K562 (cell line): Measurements from ENCODE around the gene PXN. TPM values are rescaled to one million over a fixed set of nuclear protein-coding genes. Genes with fewer than 3 reads are reported as not detected.

Experiments used
- ATAC-seq: fragments of 200-7000 bp; cut with Tn5 transposase; 3 replicates; pipeline ENCODE4 v1.9.1; 2020; ENCODE audit warnings: moderate library complexity
- BruUV-seq: library from RNA; stranded (reverse); fragments of 400-500 nt; replicated peaks from 2 replicates; lab custom pipeline; 2021; lab: Mats Ljungman, UMichigan
- CTCF ChIA-PET: fragments of 300-600 bp; formaldehyde crosslinking; extraction: SDS; loops from one replicate; lab custom pipeline; 2021; ENCODE audit warnings: low intra/inter-chr PET ratio; lab: Yijun Ruan, JAX
- POLR2A ChIA-PET: fragments of 300-600, 350-650 bp; sonication (Branson Sonifier 250); formaldehyde crosslinking; extraction: SDS; loops from one replicate; lab custom pipeline; 2021; ENCODE audit warnings: antibody characterized with exemption, inconsistent platforms; lab: Yijun Ruan, JAX
- DNase-seq, 4 experiments: peaks; one replicate each; pipeline versions ENCODE4 v3.0.0 to v3.0.0-alpha.2; 2011 to 2018; ENCODE audit warnings: low spot score in 3 of 4, mixed read lengths in 3 of 4; ENCODE audit errors: extremely low read depth in 1 of 4
- FAIRE-seq: peaks from 2 replicates; lab custom pipeline; 2011; peaks lifted over from hg19 to GRCh38; lab: Jason Lieb, UNC
- H2AFZ ChIP-seq: 2 replicates; pipeline ENCODE4 v1.6.0; 2011; ENCODE audit warnings: low read depth, low read length, control low read depth, inconsistent platforms
- H3K27ac ChIP-seq: fragments of 200-600 bp; 3 replicates; pipeline ENCODE4 v1.8.0; 2011; ENCODE audit warnings: low read depth, mild to moderate bottlenecking, control low read depth, inconsistent platforms, low read length, moderate library complexity, mixed read lengths; ENCODE audit errors: extremely low read depth
- H3K27me3 ChIP-seq, 2 experiments: fragments of 300-600 bp in 1 of 2; 2 replicates in 1 of 2; 3 replicates in 1 of 2; pipeline versions ENCODE4 v1.6.0 to v1.8.0; 2011; ENCODE audit warnings: inconsistent platforms in 2 of 2, low read length in 2 of 2, mild to moderate bottlenecking in 1 of 2, mixed read lengths in 1 of 2, moderate library complexity in 1 of 2; ENCODE audit not compliant: control insufficient read depth in 2 of 2, insufficient read depth in 2 of 2
- H3K36me3 ChIP-seq: fragments of 300-600 bp; 3 replicates; pipeline ENCODE4 v1.8.0; 2011; ENCODE audit warnings: mild to moderate bottlenecking, low read length, inconsistent platforms; ENCODE audit not compliant: control insufficient read depth, insufficient read depth
- H3K4me1 ChIP-seq, 2 experiments: fragments of 200-600 bp in 1 of 2; replicated peaks in 1 of 2; 2 replicates in 1 of 2; 3 replicates in 1 of 2; pipeline versions ENCODE4 v1.5.1 to v1.8.0; 2011; ENCODE audit warnings: inconsistent platforms in 2 of 2, low read length in 2 of 2, mild to moderate bottlenecking in 1 of 2, mixed read lengths in 1 of 2, moderate library complexity in 1 of 2; ENCODE audit not compliant: control insufficient read depth in 2 of 2, insufficient read depth in 2 of 2
- H3K4me2 ChIP-seq: 2 replicates; pipeline ENCODE4 v1.6.1; 2011; ENCODE audit warnings: low read length, control low read depth, inconsistent platforms, mixed read lengths; ENCODE audit not compliant: insufficient read depth
- H3K4me3 ChIP-seq: fragments of 200-600 bp; sonication (generic), shearing (Covaris generic); 2 replicates; pipeline ENCODE4 v1.5.1; 2016; ENCODE audit warnings: control low read depth, inconsistent platforms
- H3K79me2 ChIP-seq: fragments of 200-600 bp; 3 replicates; pipeline ENCODE4 v1.8.0; 2011; ENCODE audit warnings: low read length, inconsistent platforms; ENCODE audit not compliant: control insufficient read depth, insufficient read depth
- H3K9ac ChIP-seq, 2 experiments: 2 replicates each; pipeline versions ENCODE4 v1.6.0 to v1.6.1; 2011; ENCODE audit warnings: low read depth in 2 of 2, low read length in 2 of 2, control low read depth in 1 of 2, inconsistent platforms in 1 of 2, mild to moderate bottlenecking in 1 of 2, mixed read lengths in 1 of 2; ENCODE audit not compliant: insufficient read depth in 1 of 2
- H3K9me1 ChIP-seq: one replicate; pipeline ENCODE4 v1.6.0; 2011; ENCODE audit warnings: inconsistent platforms, mild to moderate bottlenecking, low read length, moderate library complexity; ENCODE audit not compliant: control insufficient read depth, insufficient read depth
- H3K9me3 ChIP-seq: replicated peaks from 2 replicates; pipeline ENCODE4 v1.5.1; 2011; ENCODE audit warnings: low read depth, low read length, inconsistent platforms; ENCODE audit not compliant: control insufficient read depth, insufficient read depth
- H4K20me1 ChIP-seq: replicated peaks from 2 replicates; pipeline ENCODE4 v1.6.1; 2011; ENCODE audit warnings: low read length, inconsistent platforms, mixed read lengths; ENCODE audit not compliant: control insufficient read depth, insufficient read depth
- ELK1 ChIP-seq: sonication (generic); formaldehyde crosslinking; IDR thresholded peaks from 2 replicates; pipeline ENCODE4 v1.8.1; 2022; ENCODE audit warnings: missing genetic modification reagents
- KAT8 ChIP-seq: fragments of 450-650 bp; IDR thresholded peaks from 2 replicates; pipeline ENCODE4 v1.6.1; 2016; ENCODE audit warnings: low read depth, mild to moderate bottlenecking
- MXI1 ChIP-seq: IDR thresholded peaks from 2 replicates; pipeline ENCODE4 v1.6.1; 2011; ENCODE audit warnings: low read depth, mild to moderate bottlenecking, improper control_type of control experiment, low read length
- PRDM10 ChIP-seq: fragments of 450-650 bp; IDR thresholded peaks from 2 replicates; pipeline ENCODE4 v1.6.1; 2018; ENCODE audit not compliant: partially characterized antibody
- PRPF4 ChIP-seq: fragments of 200-400 bp; formaldehyde crosslinking; IDR thresholded peaks from one replicate; pipeline ENCODE4 v1.6.1; 2017; ENCODE audit warnings: low read length, low read depth, mild to moderate bottlenecking; ENCODE audit not compliant: insufficient read depth, poor library complexity, severe bottlenecking
- TBL1XR1 ChIP-seq, 2 experiments: IDR thresholded peaks; 2 replicates each; pipeline ENCODE4 v1.6.1; 2012; ENCODE audit warnings: improper control_type of control experiment in 2 of 2, low read length in 2 of 2, mild to moderate bottlenecking in 1 of 2
- TSC22D4 ChIP-seq: fragments of 450-650 bp; IDR thresholded peaks from 2 replicates; pipeline ENCODE4 v1.6.1; 2016; ENCODE audit warnings: missing genetic modification characterization, missing biosample characterization, control low read depth
- XRCC5 ChIP-seq: fragments of 200-400 bp; formaldehyde crosslinking; IDR thresholded peaks from 2 replicates; pipeline ENCODE4 v1.6.1; 2017; ENCODE audit warnings: low read depth, mild to moderate bottlenecking, low read length
- ZBTB33 ChIP-seq: sonication (generic); formaldehyde crosslinking; IDR thresholded peaks from 2 replicates; pipeline ENCODE4 v1.8.1; 2023; ENCODE audit warnings: mild to moderate bottlenecking, missing genetic modification reagents
- ZC3H8 ChIP-seq: fragments of 450-650 bp; IDR thresholded peaks from 2 replicates; pipeline ENCODE4 v1.6.1; 2017
- ZNF124 ChIP-seq: sonication (generic); formaldehyde crosslinking; IDR thresholded peaks from 2 replicates; pipeline ENCODE4 v1.8.1; 2022; ENCODE audit warnings: missing genetic modification reagents
- ZNF696 ChIP-seq: fragments of 250-450 bp; sonication (Bioruptor Pico); conservative IDR thresholded peaks from 2 replicates; pipeline ENCODE4 v1.4.0; 2020; ENCODE audit warnings: mild to moderate bottlenecking, moderate library complexity
- ZNF740 ChIP-seq, 3 experiments: fragments of 200-800 bp in 1 of 3; sonication (Bioruptor generic) in 1 of 3; sonication (generic) in 1 of 3; formaldehyde crosslinking in 1 of 3; IDR thresholded peaks; 2 replicates each; pipeline versions ENCODE4 v1.6.1 to v1.8.0; 2016 to 2022; ENCODE audit warnings: mild to moderate bottlenecking in 2 of 3, missing compliant biosample characterization in 2 of 3, missing genetic modification characterization in 2 of 3, missing genetic modification reagents in 1 of 3
- WGBS: fragments of 100-300 bp; shearing (Covaris generic); methylation state at CpG from one replicate; pipeline ENCODE4 v1.1.6; 2016; ENCODE audit warnings: low coverage, mixed read lengths; ENCODE audit not compliant: insufficient coverage; ENCODE audit errors: missing lambda C conversion rate; 5-methylcytosine and 5-hydroxymethylcytosine counted together
- in situ Hi-C: fragments of 300-500 bp; cut with MboI; formaldehyde crosslinking; loops from 4 replicates; pipeline ENCODE4 v1.15.0; 2018; ENCODE audit warnings: inconsistent platforms, mixed read lengths
- intact Hi-C: fragments of 100-400 bp; cut with micrococcal nuclease; formaldehyde crosslinking; loops from 2 replicates; pipeline ENCODE4 v1.14.2; 2022
- polyA plus RNA-seq, 8 experiments: library from polyadenylated mRNA; depleted of rRNA in 4 of 8; stranded (reverse) in 5 of 8; unstranded in 3 of 8; fragments of >200 nt; fragmentation: Nextera tagmentation in 2 of 8; fragmentation: Illumina TruSeq in 1 of 8; extraction: Ambion mirVana in 2 of 8; extraction: Trizol in 1 of 8; gene quantifications; 2 replicates each; pipeline versions ENCODE4 v1.2.1 to v1.2.3, GENCODE V29; 2011 to 2014; ENCODE audit warnings: inconsistent platforms in 1 of 8, missing spikeins in 1 of 8
- total RNA-seq, 7 experiments: library from RNA; depleted of rRNA in 6 of 7; stranded (reverse); fragments of >200 nt in 6 of 7; fragmentation: Illumina TruSeq in 2 of 7; extraction: Trizol in 2 of 7; gene quantifications; 2 replicates each; pipeline versions ENCODE4 v1.2.1 to v1.2.3, GENCODE V29; 2011 to 2021; ENCODE audit warnings: low replicate concordance in 1 of 7

The PXN gene
- total and polyA plus RNA-seq, 9 of the 15 experiments (the other 6 are each of a cell fraction or from before 2014, with no cell fraction given), result 4.0 to 74.1 (median 18.6) TPM

GRCh38 chr12:120211243-120211903 is 54.2 kb downstream of the PXN start:
- no peak overlapping the region for H3K27ac ChIP-seq
- FAIRE-seq, result no peak
- H4K20me1 ChIP-seq, result no peaks in the 10 kb centered on the region
- in situ Hi-C loops, result no loop called here
- H3K9me1 ChIP-seq, result no peaks in the 10 kb centered on the region
- WGBS, result 86% methylated on average over 12 of the region's 12 CpGs
- H3K27me3 ChIP-seq, result no peaks in the 10 kb centered on the region
- ChIA-PET CTCF (no interaction called here), POLR2A (interaction anchor here (0.6 to 5.3 kb wide), 4 partner anchors 11 to 93 kb away, joined by 3 to 70 read pairs (median 3); partner anchors contain the start of gene RPLP0)
- no peak for ATAC-seq
- H3K36me3 ChIP-seq, result peaks cover 67% of the 10 kb centered on the region; the same call in 2 of the 3 replicates
- H3K4me1 ChIP-seq, result peaks cover 0 to 25% of the 10 kb centered on the region in 2 experiments; a peak in 2 of 5 replicates
- TSS peak; percentile 23 for BruUV-seq
- H3K4me2 ChIP-seq, result no peak overlapping the region
- H3K4me3 ChIP-seq, result no peak overlapping the region
- 0 out of 2 replicates have a peak, but pooled peaks cover under 1% of the 10 kb centered on the region for H3K9me3 ChIP-seq
- H3K9ac ChIP-seq, result no peak overlapping the region; a peak in 1 of 4 replicates
- no peak for DNase-seq
- intact Hi-C loops, result no loop called here
- H3K79me2 ChIP-seq, result no peaks in the 10 kb centered on the region
- H2AFZ ChIP-seq, result no peak overlapping the region
- TF ChIP-seq ELK1 (CRISPR knock-in tag), result no peak
- no peak for TF ChIP-seq KAT8
- no peak for TF ChIP-seq MXI1
- no peak for TF ChIP-seq ZNF740 (CRISPR knock-in tag; IDR thresholded peaks at IDR 0.05)
- no peak for TF ChIP-seq ZNF740 (tag; IDR thresholded peaks at IDR 0.05)
- TF ChIP-seq ZC3H8, result no peak
- no peak for TF ChIP-seq TSC22D4
- no peak for TF ChIP-seq PRPF4
- TF ChIP-seq ZNF696 (CRISPR knock-in tag), result no peak
- no peak for TF ChIP-seq ZBTB33 (CRISPR knock-in tag)
- no peak for TF ChIP-seq XRCC5
- no peak for TF ChIP-seq ZNF124
- no peak for TF ChIP-seq PRDM10
- no peak for TF ChIP-seq TBL1XR1 (IDR thresholded peaks at IDR 0.05; ENCODE audit: low read length in 2 of 2)
